Measurements from ENCODE around the gene RPS15.
"Not testable (repeated sequence)": the region's sequence is repeated elsewhere in the genome, so short reads cannot be mapped to it uniquely, and the experiment has no call there.

GRCh38 chr19:1439525-1440417 lies 1.6 kb downstream of the RPS15 start:
- TF ChIP-seq SUZ12 (IDR thresholded peaks at IDR 0.05; ENCODE audit: extremely low read depth, insufficient read depth, insufficient read length); ZNF274 (IDR thresholded peaks at IDR 0.05; ENCODE audit: low read depth, low read length); YY1 (IDR thresholded peaks at IDR 0.05; ENCODE audit: insufficient read depth, insufficient read length): not testable (repeated sequence)
